Breast epithelium (tissue), 3 donors: ENCODE results near the gene DEXI.

Experiments
- POLR2AphosphoS5 ChIP-seq, 3 donors: sonication (generic); formaldehyde crosslinking; IDR thresholded peaks; one replicate each; pipeline ENCODE4 v1.6.1; 2017; ENCODE audit warnings: antibody characterized with exemption in 3 of 3
- TF ChIP-seq, protein P1 (sequence below), 3 donors: fragments of 450-650 bp; IDR thresholded peaks; one replicate each; pipeline ENCODE4 v1.5.1; 2016 to 2017; ENCODE audit warnings: antibody characterized with exemption in 3 of 3, mild to moderate bottlenecking in 3 of 3, moderate library complexity in 3 of 3

DNA sequence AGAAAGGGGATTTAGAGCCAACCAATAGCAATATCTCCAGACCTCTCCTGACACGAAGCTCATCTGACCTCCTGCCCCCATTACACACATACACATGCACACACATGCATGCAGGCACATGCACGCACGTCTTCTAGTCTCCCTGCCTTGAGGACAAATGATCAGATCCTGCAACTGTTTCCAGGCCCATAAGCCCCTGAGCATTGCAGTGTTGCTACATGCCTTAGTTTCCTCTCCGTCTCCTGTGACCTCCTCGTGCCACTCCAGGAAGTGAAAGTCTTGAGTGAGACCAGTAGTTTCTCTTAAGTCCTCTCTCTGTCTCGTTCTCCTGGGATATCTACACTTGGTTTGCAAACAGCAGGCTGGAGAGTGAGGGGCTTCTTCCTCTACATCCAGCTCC lies 57.0 kb downstream of the DEXI start:
- TF ChIP-seq, protein P1, sequence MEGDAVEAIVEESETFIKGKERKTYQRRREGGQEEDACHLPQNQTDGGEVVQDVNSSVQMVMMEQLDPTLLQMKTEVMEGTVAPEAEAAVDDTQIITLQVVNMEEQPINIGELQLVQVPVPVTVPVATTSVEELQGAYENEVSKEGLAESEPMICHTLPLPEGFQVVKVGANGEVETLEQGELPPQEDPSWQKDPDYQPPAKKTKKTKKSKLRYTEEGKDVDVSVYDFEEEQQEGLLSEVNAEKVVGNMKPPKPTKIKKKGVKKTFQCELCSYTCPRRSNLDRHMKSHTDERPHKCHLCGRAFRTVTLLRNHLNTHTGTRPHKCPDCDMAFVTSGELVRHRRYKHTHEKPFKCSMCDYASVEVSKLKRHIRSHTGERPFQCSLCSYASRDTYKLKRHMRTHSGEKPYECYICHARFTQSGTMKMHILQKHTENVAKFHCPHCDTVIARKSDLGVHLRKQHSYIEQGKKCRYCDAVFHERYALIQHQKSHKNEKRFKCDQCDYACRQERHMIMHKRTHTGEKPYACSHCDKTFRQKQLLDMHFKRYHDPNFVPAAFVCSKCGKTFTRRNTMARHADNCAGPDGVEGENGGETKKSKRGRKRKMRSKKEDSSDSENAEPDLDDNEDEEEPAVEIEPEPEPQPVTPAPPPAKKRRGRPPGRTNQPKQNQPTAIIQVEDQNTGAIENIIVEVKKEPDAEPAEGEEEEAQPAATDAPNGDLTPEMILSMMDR (IDR thresholded peaks at IDR 0.05), result no peak
- no peak for TF ChIP-seq POLR2AphosphoS5 (IDR thresholded peaks at IDR 0.05)
